HG03025 (cell line): ENCODE measurements around the gene TDRD3.
"Not testable (repeated sequence)": the region's sequence is repeated elsewhere in the genome, so short reads cannot be mapped to it uniquely, and the experiment has no call there.

Source experiments
- ATAC-seq: cut with Tn5 transposase; IDR thresholded peaks from one replicate; pipeline ENCODE4 v1.9.1; 2021; ENCODE audit warnings: mild to moderate bottlenecking, moderate library complexity; ENCODE audit not compliant: unreplicated experiment, low FRiP score

Gene TDRD3

GRCh38 chr13:60398379-60398891 lies 1.4 kb downstream of the TDRD3 start:
- ATAC-seq, result no peak

DNA sequence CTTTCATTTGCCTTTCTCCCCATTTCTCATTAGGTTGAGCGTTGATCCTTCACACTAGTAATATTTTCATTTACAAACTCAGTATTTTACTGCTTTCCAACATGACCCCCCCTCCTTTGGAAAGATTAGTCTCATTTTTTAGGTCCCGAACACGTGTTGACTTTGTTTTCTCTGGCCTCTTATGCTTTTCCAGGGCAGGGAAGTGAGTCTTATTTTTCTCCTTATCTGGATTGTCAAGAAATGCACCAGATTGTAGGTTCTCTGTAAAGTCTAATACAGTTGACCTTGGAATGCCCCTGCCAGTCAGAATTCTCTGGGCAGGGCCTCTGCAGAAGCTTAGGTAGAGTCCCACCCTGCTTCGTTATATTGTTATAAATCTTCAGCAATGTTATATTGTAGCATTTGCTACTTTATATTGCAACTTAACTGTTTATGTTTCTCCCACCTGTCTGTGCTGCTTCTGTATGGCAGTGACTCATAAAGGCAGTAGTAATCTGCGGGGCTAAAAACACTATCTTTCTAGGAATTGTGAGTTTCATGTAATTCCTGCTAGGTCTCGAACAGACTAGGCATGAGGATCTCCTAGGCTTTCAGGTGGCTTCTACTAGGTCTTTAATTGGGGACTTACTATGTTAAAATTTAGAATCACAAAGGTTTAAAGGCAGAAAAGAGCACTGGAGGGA lies 2.0 kb downstream of the TDRD3 start:
- no peak for ATAC-seq

GRCh38 chr13:60402022-60402421 lies 5.0 kb downstream of the TDRD3 start:
- ATAC-seq, result no peak

DNA sequence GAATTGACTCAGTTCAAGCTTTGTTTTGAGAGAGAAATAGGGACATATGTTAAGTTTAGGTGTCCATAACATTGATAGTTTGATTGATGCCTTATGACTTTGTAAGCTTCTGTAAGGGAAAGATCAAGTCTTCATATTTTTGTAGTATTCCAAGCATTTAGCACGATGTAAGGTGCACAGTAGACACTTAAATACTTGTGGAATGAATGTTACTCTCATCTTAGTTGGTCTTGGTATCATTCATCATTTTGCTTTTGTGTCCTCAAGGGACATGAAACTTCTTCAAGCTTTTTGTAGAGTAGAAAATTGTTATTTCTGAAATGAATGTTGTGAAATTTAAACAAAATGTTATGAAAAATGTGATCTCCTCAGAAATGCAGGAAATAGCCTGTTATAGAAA lies 10.1 kb downstream of the TDRD3 start:
- no peak for ATAC-seq

GRCh38 chr13:60407852-60408251 lies 10.8 kb downstream of the TDRD3 start:
- ATAC-seq, result not testable (repeated sequence)

- not testable (repeated sequence) for ATAC-seq
Observed at GRCh38 chr13:60409574-60410292, 12.7 kb downstream of the TDRD3 start.

DNA sequence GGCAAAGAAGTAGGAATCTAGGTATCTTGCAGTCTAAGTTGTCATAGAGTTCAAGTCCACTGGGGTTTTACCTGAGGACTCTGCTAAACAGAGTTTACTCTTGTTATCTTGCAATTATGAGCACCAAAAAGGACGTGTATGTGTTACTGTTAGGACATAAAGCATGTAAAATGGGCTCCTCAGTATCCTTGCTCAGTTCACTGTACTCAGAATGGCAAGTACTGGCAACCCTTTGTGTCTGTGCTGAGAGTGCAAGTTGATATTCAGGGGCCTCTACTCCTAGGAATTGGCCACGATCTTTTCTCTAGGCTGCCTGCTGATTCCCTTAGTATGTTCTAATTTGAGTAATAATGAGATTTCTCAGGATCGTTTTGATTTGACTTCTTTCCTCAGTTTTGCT lies 13.3 kb downstream of the TDRD3 start:
- ATAC-seq, result no peak

DNA sequence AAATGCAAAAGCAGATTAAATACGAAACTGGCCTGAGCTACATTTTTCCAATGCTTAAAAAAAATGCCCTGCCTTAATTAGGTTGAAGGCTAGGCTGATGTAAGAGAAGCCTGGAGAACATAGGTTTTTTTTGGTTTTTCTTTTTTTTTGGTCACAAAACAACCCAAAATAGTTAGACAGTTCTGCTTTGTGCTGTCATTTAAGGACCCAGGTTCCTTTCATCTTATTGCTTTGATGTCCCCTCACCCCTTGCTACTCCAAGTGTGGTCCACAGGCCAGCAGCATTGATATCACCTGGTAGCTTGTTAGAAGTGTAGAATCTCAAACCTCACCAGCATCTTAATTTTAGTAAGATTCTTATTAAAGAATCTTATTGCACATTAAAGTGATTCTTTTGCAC lies 14.4 kb downstream of the TDRD3 start:
- no peak for ATAC-seq

- ATAC-seq, result no peak
Observed at GRCh38 chr13:60411983-60412382, 15.0 kb downstream of the TDRD3 start.

- no peak for ATAC-seq
Observed at GRCh38 chr13:60412909-60413616, 16.0 kb downstream of the TDRD3 start.

DNA sequence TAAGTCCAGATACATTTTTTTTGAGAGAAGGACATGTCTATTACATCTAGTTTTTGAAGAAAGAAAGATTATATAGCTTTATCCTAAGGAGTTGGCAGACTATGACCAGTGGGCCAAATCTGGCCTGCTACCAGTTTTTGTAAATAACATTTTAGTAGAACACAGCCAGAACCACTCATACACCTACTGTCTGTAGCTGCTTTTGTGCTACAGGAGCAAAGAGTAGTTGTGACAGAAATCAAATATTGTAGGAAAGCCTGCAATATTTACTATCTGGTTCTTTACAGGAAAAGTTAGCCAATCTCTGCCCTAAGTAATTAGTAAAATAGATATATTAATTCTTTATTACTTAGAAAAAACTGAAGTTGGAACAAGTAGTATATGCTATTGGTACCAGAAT lies 17.2 kb downstream of the TDRD3 start:
- no peak for ATAC-seq

DNA sequence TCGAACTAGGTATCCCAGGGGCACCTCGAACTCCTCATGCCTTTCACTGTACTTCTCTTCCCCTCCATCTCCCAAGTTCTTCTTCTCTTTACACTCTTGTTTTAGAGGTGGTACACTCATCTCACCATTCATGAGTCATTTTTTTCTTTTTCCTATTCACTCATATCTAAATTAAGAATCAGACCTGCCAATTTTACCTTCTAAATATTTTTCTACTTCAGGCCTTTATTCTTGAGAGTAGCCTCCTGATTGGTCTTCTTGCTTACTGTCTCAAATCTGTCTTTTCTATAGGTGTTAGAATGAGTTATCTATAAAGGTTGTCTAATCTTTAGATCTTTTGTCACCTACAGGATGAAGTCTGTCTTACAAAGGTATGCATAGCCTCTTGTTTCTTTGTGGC lies 20.7 kb downstream of the TDRD3 start:
- no peak for ATAC-seq

DNA sequence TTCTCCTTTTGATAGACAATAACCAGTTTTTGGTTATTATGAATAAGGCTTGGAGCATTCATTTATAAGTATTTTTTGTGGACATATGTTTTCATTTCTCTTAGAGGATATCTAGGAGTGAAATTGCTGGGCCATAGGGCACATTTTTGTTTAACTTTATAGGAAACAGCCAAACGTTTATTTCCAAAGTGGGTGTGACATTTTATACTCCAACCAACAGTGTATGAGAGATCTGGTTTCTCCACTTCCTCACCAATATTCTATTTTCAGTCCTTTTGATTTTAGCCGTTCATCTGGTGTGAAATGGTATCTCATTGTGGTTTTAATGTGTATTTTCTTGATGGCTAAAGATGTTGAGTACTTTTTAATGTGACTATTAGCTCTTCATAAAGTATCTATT lies 21.9 kb downstream of the TDRD3 start:
- ATAC-seq, result no peak

GRCh38 chr13:60425332-60425731 lies 28.3 kb downstream of the TDRD3 start:
- no peak for ATAC-seq

DNA sequence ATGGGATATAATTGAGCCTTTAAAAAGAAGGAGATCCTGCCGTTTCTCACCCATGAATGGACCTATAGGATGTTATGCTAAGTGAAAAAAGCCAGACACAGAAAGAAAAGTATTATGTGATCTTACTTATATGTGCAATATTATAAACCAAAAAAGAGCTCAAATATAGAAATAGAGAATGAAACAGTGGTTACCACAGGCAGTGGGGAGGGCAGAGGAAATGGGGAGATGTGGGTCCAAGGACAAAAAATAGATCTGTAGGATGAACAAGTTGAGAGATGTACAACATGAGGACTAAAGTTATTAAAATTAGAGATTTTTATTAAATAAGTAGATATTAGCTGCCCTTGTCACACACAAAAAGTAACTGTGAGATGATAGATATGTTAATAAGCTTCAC lies 29.1 kb downstream of the TDRD3 start:
- no peak for ATAC-seq

DNA sequence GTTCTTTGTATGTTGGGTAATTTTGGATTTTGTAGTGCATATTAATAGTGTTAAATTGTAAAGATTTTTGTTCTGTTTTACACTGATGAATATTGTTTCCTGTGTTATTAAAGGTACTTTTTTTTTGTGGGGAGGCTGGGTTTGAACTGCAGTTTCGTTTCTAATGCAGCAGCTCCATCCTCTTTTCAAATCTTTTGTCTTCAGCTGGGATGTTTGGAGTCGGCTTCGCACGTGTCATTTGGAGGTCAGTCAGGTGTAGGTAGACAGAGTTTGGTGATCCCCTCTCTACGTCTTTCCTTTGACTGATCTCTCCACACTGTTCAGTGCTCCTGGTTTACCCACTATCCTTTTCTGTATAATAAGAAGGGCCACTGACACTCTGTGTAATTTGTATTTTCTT lies 30.3 kb downstream of the TDRD3 start:
- ATAC-seq, result peak; percentile 46

DNA sequence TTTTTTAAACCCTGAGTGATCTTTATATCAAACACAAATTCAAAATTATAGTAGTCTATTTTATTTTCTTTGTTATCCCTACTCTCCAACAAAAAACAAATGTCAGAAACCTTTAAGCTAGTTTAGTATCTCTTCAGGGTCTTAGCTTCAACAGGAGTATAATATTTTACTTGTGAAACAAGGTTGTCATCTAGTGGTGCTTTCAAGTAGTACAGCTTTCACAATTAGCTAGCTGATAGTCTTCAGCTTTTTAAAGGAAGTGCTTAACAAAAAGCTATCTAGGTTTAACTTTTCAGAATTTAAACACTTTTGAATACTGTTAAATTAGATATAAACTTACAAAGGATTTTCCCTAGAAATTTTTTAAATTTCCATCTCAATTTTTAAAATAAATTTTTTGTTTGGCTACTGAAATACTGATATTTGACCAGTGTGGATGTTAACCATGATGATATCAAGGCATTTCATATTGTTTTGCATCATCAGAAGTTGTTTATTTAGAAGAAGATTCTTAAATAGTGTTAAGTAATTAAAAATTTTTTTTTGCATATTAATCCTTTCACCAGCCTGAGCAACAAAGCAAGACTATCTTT lies 34.2 kb downstream of the TDRD3 start:
- ATAC-seq, result peak; percentile 74

DNA sequence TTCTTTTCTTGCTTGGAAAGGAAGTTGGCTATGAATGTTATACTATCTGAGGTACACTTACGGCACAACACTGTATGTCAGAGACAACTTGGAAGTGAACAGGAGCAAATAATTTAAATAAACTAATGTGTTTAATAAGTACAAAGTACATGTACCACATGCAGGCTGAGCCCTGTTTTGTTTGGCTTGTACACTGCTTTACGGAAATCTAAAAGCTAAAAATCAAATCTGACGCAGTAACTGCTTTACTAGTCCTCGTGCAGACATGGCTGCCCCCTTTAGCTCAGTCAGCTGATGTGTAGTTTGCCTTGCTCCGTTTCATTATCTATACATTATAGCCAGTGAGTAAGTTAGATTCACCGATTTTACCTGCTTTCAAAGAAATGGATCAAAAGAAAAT lies 36.5 kb downstream of the TDRD3 start:
- ATAC-seq, result no peak

DNA sequence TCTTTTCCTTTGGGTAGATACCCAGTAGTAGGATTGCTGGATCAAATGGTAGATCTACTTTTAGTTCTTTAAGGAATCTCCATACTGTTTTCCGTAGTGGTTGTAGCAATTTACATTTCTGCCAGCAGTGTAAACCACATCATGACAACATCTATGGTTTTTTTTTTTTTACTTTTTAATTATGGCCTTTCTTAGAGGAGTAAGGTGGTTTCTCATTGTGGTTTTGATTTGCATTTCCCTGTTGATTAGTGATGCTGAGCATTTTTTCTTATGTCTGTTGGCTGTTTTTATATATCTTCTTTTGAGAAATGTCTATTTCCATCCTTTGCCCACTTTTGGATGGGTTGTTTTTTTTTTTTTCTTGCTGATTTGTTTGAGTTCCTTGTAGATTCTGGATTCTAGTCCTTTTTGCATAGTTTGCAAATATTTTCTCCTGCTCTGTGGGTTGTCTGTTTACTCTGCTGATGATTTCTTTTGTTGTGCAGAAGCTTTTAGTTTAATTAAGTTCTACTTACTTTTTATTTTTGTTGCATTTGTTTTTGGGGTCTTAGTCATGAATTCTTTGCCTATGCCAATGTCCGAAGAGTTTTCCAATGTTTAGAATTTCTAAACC lies 38.8 kb downstream of the TDRD3 start:
- ATAC-seq, result no peak

DNA sequence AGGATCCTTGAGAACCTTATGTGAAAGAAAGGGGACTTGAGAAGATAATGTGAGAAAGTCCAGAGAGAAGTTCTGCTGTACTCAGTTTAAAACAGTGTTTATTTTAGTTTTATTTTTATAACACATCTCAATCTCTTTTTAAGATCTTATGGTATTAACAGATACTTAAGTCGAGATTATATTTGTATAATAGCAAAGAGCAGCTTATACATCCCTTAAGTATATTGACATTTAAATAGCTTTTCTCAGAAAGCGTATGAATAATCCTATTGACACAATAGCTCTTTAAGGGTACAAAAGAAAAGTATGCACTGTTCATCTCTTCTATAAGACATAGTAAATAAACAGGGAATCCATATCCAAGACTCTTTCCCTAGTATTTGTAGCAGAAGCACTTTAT lies 42.2 kb downstream of the TDRD3 start:
- no peak for ATAC-seq

DNA sequence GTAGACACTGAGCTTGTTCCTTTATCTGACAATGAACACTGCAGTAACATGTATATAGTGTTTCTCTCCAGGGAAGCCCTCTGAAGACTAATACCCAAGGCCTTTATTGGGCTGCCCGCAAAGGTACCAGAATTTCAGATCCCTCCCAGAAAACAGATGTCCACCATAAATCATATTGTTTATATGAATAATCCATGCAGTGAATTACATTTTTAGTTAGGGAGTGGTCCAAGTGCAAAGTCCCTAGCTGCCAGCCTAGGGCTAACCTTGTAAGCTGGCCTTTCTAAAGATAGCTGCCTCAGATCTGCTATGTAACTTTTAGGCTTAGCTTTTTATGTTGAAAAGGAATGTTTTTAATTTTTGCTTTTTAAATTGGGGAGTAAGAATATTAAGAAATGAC lies 44.7 kb downstream of the TDRD3 start:
- ATAC-seq, result no peak
